ACC112 (cell line): ENCODE results near the gene BIRC5.

Experiments
- H2AFZ ChIP-seq: fragments of 200-600 bp; sonication (generic); one replicate; pipeline ENCODE4 v1.6.0; 2017; ENCODE audit warnings: antibody characterized with exemption, low read length; ENCODE audit not compliant: unreplicated experiment
- H3K27ac ChIP-seq: fragments of 200-600 bp; sonication (generic); 2 replicates; pipeline ENCODE4 v1.5.1; 2014; ENCODE audit warnings: low read depth, mild to moderate bottlenecking, antibody characterized with exemption, low read length, moderate library complexity
- H3K27me3 ChIP-seq: fragments of 200-600 bp; sonication (generic); 2 replicates; pipeline ENCODE4 v1.6.1; 2014; ENCODE audit warnings: mild to moderate bottlenecking, antibody characterized with exemption, low read length, moderate library complexity, mixed read lengths; ENCODE audit not compliant: insufficient read depth
- H3K36me3 ChIP-seq: fragments of 200-600 bp; sonication (generic); 2 replicates; pipeline ENCODE4 v1.6.1; 2016; ENCODE audit warnings: mild to moderate bottlenecking, antibody characterized with exemption, low read length, moderate library complexity, mixed read lengths; ENCODE audit not compliant: insufficient read depth
- H3K4me1 ChIP-seq: fragments of 200-600 bp; sonication (generic); one replicate; pipeline ENCODE4 v1.6.1; 2016; ENCODE audit warnings: low read length, mixed read lengths; ENCODE audit not compliant: insufficient read depth, unreplicated experiment, control insufficient read depth
- H3K4me3 ChIP-seq: fragments of 200-600 bp; sonication (generic); 2 replicates; pipeline ENCODE4 v1.5.1; 2014; ENCODE audit warnings: mild to moderate bottlenecking, low read depth, low read length
- H3K79me2 ChIP-seq: fragments of 200-600 bp; sonication (generic); one replicate; pipeline ENCODE4 v1.6.0; 2016; ENCODE audit warnings: low read length; ENCODE audit not compliant: control insufficient read depth, unreplicated experiment, insufficient read depth

Gene BIRC5

GRCh38 chr17:78271419-78272170 lies 57.5 kb downstream of the BIRC5 start:
- no peaks in the 10 kb centered on the region for H3K36me3 ChIP-seq
- H2AFZ ChIP-seq, result no peak overlapping the region
- no peak overlapping the region for H3K4me3 ChIP-seq
- H3K79me2 ChIP-seq, result no peaks in the 10 kb centered on the region
- H3K27ac ChIP-seq, result no peak overlapping the region
- H3K27me3 ChIP-seq, result peaks cover 40% of the 10 kb centered on the region
- peaks cover 5% of the 10 kb centered on the region for H3K4me1 ChIP-seq

- H2AFZ ChIP-seq, result no peak overlapping the region
- H3K36me3 ChIP-seq, result no peaks in the 10 kb centered on the region
- no peak overlapping the region for H3K4me3 ChIP-seq
- peaks cover 40% of the 10 kb centered on the region for H3K27me3 ChIP-seq
- H3K79me2 ChIP-seq, result no peaks in the 10 kb centered on the region
- H3K4me1 ChIP-seq, result peaks cover 5% of the 10 kb centered on the region
- no peak overlapping the region for H3K27ac ChIP-seq
These were observed 58.3 kb downstream of the BIRC5 start for GRCh38 chr17:78272181-78272913.

- Histone ChIP-seq H2AFZ (no peak overlapping the region), H3K4me1 (peaks cover 5% of the 10 kb centered on the region), H3K27me3 (peaks cover 40% of the 10 kb centered on the region), H3K79me2 (no peaks in the 10 kb centered on the region), H3K4me3 (no peak overlapping the region), H3K27ac (no peak overlapping the region), H3K36me3 (no peaks in the 10 kb centered on the region)
These were observed 58.8 kb downstream of the BIRC5 start for GRCh38 chr17:78272914-78273258.

- H3K27me3 ChIP-seq, result peaks cover 36% of the 10 kb centered on the region
- no peak overlapping the region for H3K27ac ChIP-seq
- peaks cover 5% of the 10 kb centered on the region for H3K4me1 ChIP-seq
- no peak overlapping the region for H2AFZ ChIP-seq
- no peaks in the 10 kb centered on the region for H3K36me3 ChIP-seq
- H3K4me3 ChIP-seq, result no peak overlapping the region
- no peaks in the 10 kb centered on the region for H3K79me2 ChIP-seq
These were observed 59.8 kb downstream of the BIRC5 start for GRCh38 chr17:78273813-78274212.
